ENCODE measurements around the gene FAIM2.

GRCh38 chr12:49939307-49939706 is 35.6 kb upstream of the FAIM2 start:
- TF ChIP-seq CTCF (conservative IDR thresholded peaks at IDR 0.05; ENCODE audit: low read depth, low read length) = no peak
- no peak for TF ChIP-seq EZH2 (IDR thresholded peaks at IDR 0.05; ENCODE audit: low read length, unreplicated experiment)

Measured in PC-3 (cell line).